Neural progenitor cell (in vitro differentiated cells): Measurements from ENCODE around the gene PTGR3. TPM values are rescaled to one million over a fixed set of nuclear protein-coding genes. Genes with fewer than 3 reads are reported as not detected.

Source experiments
- DNase-seq: peaks from one replicate; pipeline ENCODE4 v3.0.0-alpha.2; 2016; ENCODE audit warnings: low spot score
- H2AFZ ChIP-seq: fragments of 200-600 bp; sonication (generic); replicated peaks from 2 replicates; pipeline ENCODE4 v1.6.1; 2016; ENCODE audit warnings: antibody characterized with exemption
- H3F3A ChIP-seq: fragments of 200-600 bp; sonication (generic); 2 replicates; pipeline ENCODE4 v1.6.1; 2016; ENCODE audit warnings: antibody characterized with exemption, low read depth
- H3K27ac ChIP-seq: fragments of 200-600 bp; sonication (generic); 2 replicates; pipeline ENCODE4 v1.5.1; 2016; ENCODE audit warnings: mild to moderate bottlenecking
- H3K27me3 ChIP-seq: fragments of 200-600 bp; sonication (generic); 2 replicates; pipeline ENCODE4 v1.6.1; 2016; ENCODE audit warnings: mild to moderate bottlenecking, moderate library complexity
- H3K36me3 ChIP-seq: fragments of 200-600 bp; sonication (generic); 2 replicates; pipeline ENCODE4 v1.5.1; 2016
- H3K4me1 ChIP-seq: fragments of 200-600 bp; sonication (generic); 2 replicates; pipeline ENCODE4 v1.6.1; 2016; ENCODE audit warnings: mixed run types
- H3K4me2 ChIP-seq: fragments of 200-600 bp; sonication (generic); 2 replicates; pipeline ENCODE4 v1.6.1; 2016
- H3K4me3 ChIP-seq: fragments of 200-600 bp; sonication (generic); 2 replicates; pipeline ENCODE4 v1.5.1; 2016
- H3K79me2 ChIP-seq: fragments of 200-600 bp; sonication (generic); 2 replicates; pipeline ENCODE4 v1.6.1; 2016; ENCODE audit warnings: low read depth
- H3K9ac ChIP-seq: fragments of 200-600 bp; sonication (generic); 2 replicates; pipeline ENCODE4 v1.6.1; 2016
- H3K9me3 ChIP-seq: fragments of 200-600 bp; sonication (generic); 2 replicates; pipeline ENCODE4 v1.5.1; 2016; ENCODE audit warnings: low read depth
- H4K20me1 ChIP-seq: fragments of 200-600 bp; sonication (generic); 2 replicates; pipeline ENCODE4 v1.6.1; 2016; ENCODE audit warnings: low read depth
- H3K27ac Mint-ChIP-seq: 3 replicates; pipeline ENCODE4 v1.8.0; 2021; ENCODE audit warnings: mixed read lengths
- H3K27me3 Mint-ChIP-seq: 2 replicates; pipeline ENCODE4 v1.8.0; 2022; ENCODE audit warnings: low read depth, mild to moderate bottlenecking, inconsistent platforms, moderate library complexity, mixed read lengths; ENCODE audit not compliant: insufficient read depth
- H3K36me3 Mint-ChIP-seq: 3 replicates; pipeline ENCODE4 v1.8.0; 2021; ENCODE audit warnings: mixed read lengths
- H3K4me1 Mint-ChIP-seq: 3 replicates; pipeline ENCODE4 v1.8.0; 2021; ENCODE audit warnings: mixed read lengths
- H3K4me3 Mint-ChIP-seq: 3 replicates; pipeline ENCODE4 v1.8.0; 2021; ENCODE audit warnings: mild to moderate bottlenecking, moderate library complexity, mixed read lengths
- H3K9me3 Mint-ChIP-seq: 3 replicates; pipeline ENCODE4 v1.8.0; 2020; ENCODE audit warnings: mixed read lengths
- EZH2 ChIP-seq: fragments of 200-600 bp; sonication (generic); IDR thresholded peaks from 2 replicates; pipeline ENCODE4 v1.6.1; 2017; ENCODE audit warnings: antibody characterized with exemption, mild to moderate bottlenecking, moderate library complexity
- EZH2phosphoT487 ChIP-seq: fragments of 200-600 bp; sonication (generic); IDR thresholded peaks from 2 replicates; pipeline ENCODE4 v1.6.1; 2017; ENCODE audit warnings: antibody characterized with exemption
- total RNA-seq: library from RNA; depleted of rRNA; stranded (reverse); fragments of >200 nt; gene quantifications from 2 replicates; pipeline ENCODE4 v1.2.3, GENCODE V29; 2015; ENCODE audit warnings: low replicate concordance
- TF ChIP-seq, protein P1 (sequence below): fragments of 200-600 bp; sonication (generic); IDR thresholded peaks from 2 replicates; pipeline ENCODE4 v1.5.1; 2017; ENCODE audit warnings: antibody characterized with exemption, mild to moderate bottlenecking

The PTGR3 gene
- total RNA-seq, 1 donor from 2014 or later: 13.0 TPM

DNA sequence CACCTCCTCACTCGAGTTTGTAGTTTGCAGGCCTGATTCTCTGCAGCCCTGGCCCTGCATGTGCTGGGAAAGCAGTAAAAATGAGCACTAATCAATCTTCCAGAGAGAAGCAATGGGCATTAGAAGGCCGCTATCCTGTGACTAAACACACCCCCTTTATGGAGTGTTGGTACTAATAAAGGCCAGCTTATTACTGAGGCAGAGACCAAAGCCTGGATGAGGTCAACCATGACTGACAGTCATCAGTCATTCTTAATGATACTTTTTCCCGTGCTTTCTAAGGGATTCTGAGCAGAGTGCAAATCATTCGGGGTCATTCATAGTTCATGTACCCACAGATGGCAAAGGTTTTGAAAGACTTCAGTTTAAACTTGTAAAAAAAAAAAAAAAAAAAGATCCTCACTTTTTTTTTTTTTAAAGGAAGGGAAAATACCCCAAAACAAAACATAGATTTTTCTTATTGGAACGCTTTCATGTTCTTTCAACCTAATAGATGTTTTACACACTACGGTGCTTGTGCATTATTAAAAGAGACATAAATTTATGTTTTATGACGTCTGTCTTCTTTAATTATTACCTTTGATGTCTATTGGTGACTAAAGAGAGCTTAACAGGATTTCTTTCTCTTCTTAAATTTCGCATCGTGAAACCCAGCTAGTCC lies 14.9 kb upstream of the PTGR3 start:
- Histone ChIP-seq H3K27me3 (no peaks in the 10 kb centered on the region), H3K79me2 (no peaks in the 10 kb centered on the region), H3K9me3 (no peaks in the 10 kb centered on the region), H3K4me2 (no peak overlapping the region), H2AFZ (no peak overlapping the region), H3K27ac (no peak overlapping the region), H3K4me1 (peaks cover 3% of the 10 kb centered on the region), H3K4me3 (no peak overlapping the region), H4K20me1 (no peaks in the 10 kb centered on the region), H3K36me3 (no peaks in the 10 kb centered on the region), H3F3A (no peaks in the 10 kb centered on the region), H3K9ac (no peak overlapping the region)
- Mint-ChIP-seq H3K4me1 (peaks cover 48% of the 10 kb centered on the region), H3K27ac (no peak overlapping the region), H3K36me3 (no peaks in the 10 kb centered on the region), H3K27me3 (peaks cover 3% of the 10 kb centered on the region), H3K4me3 (no peak overlapping the region), H3K9me3 (no peaks in the 10 kb centered on the region)
- TF ChIP-seq EZH2phosphoT487 (no peak), EZH2 (no peak)
- TF ChIP-seq, protein P1, sequence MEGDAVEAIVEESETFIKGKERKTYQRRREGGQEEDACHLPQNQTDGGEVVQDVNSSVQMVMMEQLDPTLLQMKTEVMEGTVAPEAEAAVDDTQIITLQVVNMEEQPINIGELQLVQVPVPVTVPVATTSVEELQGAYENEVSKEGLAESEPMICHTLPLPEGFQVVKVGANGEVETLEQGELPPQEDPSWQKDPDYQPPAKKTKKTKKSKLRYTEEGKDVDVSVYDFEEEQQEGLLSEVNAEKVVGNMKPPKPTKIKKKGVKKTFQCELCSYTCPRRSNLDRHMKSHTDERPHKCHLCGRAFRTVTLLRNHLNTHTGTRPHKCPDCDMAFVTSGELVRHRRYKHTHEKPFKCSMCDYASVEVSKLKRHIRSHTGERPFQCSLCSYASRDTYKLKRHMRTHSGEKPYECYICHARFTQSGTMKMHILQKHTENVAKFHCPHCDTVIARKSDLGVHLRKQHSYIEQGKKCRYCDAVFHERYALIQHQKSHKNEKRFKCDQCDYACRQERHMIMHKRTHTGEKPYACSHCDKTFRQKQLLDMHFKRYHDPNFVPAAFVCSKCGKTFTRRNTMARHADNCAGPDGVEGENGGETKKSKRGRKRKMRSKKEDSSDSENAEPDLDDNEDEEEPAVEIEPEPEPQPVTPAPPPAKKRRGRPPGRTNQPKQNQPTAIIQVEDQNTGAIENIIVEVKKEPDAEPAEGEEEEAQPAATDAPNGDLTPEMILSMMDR: no peak
- DNase-seq: no peak

DNA sequence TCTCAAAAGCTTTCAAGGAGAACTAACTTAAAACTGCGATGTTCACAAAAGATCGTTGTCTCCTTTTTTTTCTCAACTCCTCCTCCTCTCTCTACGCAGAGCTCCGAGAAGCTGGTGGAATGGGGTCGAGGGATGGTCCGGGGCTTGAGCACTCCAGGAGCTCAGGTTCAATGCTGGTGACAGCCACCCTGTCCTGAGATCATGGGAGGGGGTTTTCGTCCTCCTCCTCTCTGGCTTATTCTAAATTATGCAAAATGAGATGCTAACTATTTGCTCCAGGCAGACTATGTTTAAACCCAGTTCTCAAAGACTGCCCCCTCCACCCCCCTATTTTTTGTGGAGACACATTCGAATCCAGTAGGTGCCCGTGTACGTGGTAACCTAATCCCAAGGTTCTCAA lies 13.5 kb upstream of the PTGR3 start:
- peaks cover 39% of the 10 kb centered on the region for H3K4me1 Mint-ChIP-seq
- H3K4me3 ChIP-seq: no peak overlapping the region
- no peaks in the 10 kb centered on the region for H3K9me3 ChIP-seq
- H3K9ac ChIP-seq: no peak overlapping the region
- H3K9me3 Mint-ChIP-seq: no peaks in the 10 kb centered on the region
- no peak for TF ChIP-seq EZH2
- TF ChIP-seq, protein P1: no peak
- no peak for TF ChIP-seq EZH2phosphoT487
- no peaks in the 10 kb centered on the region for H3K27me3 ChIP-seq
- no peak overlapping the region for H3K27ac Mint-ChIP-seq
- no peak overlapping the region for H3K4me2 ChIP-seq
- no peak overlapping the region for H2AFZ ChIP-seq
- no peak overlapping the region for H3K27ac ChIP-seq
- H3K4me1 ChIP-seq: peaks cover 3% of the 10 kb centered on the region
- peaks cover 3% of the 10 kb centered on the region for H3K27me3 Mint-ChIP-seq
- H3K36me3 Mint-ChIP-seq: no peaks in the 10 kb centered on the region
- no peaks in the 10 kb centered on the region for H3F3A ChIP-seq
- H4K20me1 ChIP-seq: no peaks in the 10 kb centered on the region
- DNase-seq: no peak
- no peak overlapping the region for H3K4me3 Mint-ChIP-seq
- no peaks in the 10 kb centered on the region for H3K79me2 ChIP-seq
- H3K36me3 ChIP-seq: no peaks in the 10 kb centered on the region

DNA sequence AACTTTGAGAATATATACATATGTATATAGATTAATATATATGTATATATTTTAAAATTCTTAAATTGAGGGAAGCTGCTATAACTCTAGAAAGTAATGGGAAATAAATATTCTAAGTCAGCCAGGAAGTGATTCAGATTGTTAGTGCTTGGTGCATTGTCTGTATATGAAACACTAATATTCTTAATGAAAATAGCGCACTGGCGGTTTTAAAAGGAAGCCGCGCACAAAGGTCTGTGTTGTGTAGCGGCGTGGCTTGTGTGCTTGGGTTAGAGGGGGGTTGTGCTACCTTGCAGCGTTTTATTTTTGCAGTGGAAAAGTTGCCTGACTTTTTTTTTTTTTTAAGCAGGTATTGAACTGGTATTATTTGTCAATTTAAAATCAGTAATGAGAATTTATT lies 13.0 kb upstream of the PTGR3 start:
- H3K79me2 ChIP-seq: no peaks in the 10 kb centered on the region

More for the DNA sequence above, 13.0 kb upstream of the PTGR3 start:
- no peaks in the 10 kb centered on the region for H3F3A ChIP-seq
- H3K9me3 ChIP-seq: no peaks in the 10 kb centered on the region
- no peaks in the 10 kb centered on the region for H4K20me1 ChIP-seq
- Mint-ChIP-seq H3K27ac (no peak overlapping the region), H3K36me3 (no peaks in the 10 kb centered on the region), H3K27me3 (peaks cover 3% of the 10 kb centered on the region), H3K9me3 (no peaks in the 10 kb centered on the region), H3K4me3 (no peak overlapping the region), H3K4me1 (peaks cover 34% of the 10 kb centered on the region)
- TF ChIP-seq EZH2 (no peak), EZH2phosphoT487 (no peak)
- TF ChIP-seq, protein P1: no peak
- no peaks in the 10 kb centered on the region for H3K27me3 ChIP-seq
- no peak overlapping the region for H3K4me3 ChIP-seq
- no peak for DNase-seq
- H3K9ac ChIP-seq: no peak overlapping the region
- H2AFZ ChIP-seq: no peak overlapping the region
- peaks cover 3% of the 10 kb centered on the region for H3K4me1 ChIP-seq
- no peak overlapping the region for H3K4me2 ChIP-seq
- H3K36me3 ChIP-seq: no peaks in the 10 kb centered on the region
- no peak overlapping the region for H3K27ac ChIP-seq
